Neutrophil (primary cell): ENCODE results near the gene ELOA.
A peak's percentile ranks its signal among the peaks of the same experiment; 100 is the strongest.

Experiments
- H3K27ac ChIP-seq: fragments of 200-600 bp; sonication (generic); 2 replicates; pipeline ENCODE4 v1.5.1; 2016; ENCODE audit warnings: mild to moderate bottlenecking, moderate library complexity
- H3K27me3 ChIP-seq: fragments of 200-600 bp; sonication (generic); 2 replicates; pipeline ENCODE4 v1.6.0; 2016; ENCODE audit warnings: mild to moderate bottlenecking
- H3K36me3 ChIP-seq: fragments of 200-600 bp; sonication (generic); 2 replicates; pipeline ENCODE4 v1.5.1; 2017
- H3K4me1 ChIP-seq, 2 experiments: fragments of 200-600 bp in 1 of 2; sonication (generic) in 1 of 2; 1 replicate in 1 of 2; 2 replicates in 1 of 2; pipeline versions ENCODE4 v1.5.1 to v1.6.1; 2013 to 2016; ENCODE audit warnings: low read depth in 1 of 2, low read length in 1 of 2, mild to moderate bottlenecking in 1 of 2, moderate library complexity in 1 of 2; ENCODE audit not compliant: control insufficient read depth in 1 of 2, insufficient read depth in 1 of 2
- H3K4me3 ChIP-seq, 2 experiments: fragments of 200-600 bp in 1 of 2; sonication (generic) in 1 of 2; 1 replicate in 1 of 2; 2 replicates in 1 of 2; pipeline ENCODE4 v1.5.1; 2013 to 2016; ENCODE audit warnings: low read depth in 1 of 2, low read length in 1 of 2, mild to moderate bottlenecking in 1 of 2, moderate library complexity in 1 of 2
- H3K9me3 ChIP-seq: fragments of 200-600 bp; sonication (generic); 2 replicates; pipeline ENCODE4 v1.5.1; 2016
- CTCF ChIP-seq: fragments of 200-600 bp; sonication (generic); IDR thresholded peaks from 2 replicates; pipeline ENCODE4 v1.5.1; 2016; ENCODE audit warnings: antibody characterized with exemption

ELOA gene

DNA sequence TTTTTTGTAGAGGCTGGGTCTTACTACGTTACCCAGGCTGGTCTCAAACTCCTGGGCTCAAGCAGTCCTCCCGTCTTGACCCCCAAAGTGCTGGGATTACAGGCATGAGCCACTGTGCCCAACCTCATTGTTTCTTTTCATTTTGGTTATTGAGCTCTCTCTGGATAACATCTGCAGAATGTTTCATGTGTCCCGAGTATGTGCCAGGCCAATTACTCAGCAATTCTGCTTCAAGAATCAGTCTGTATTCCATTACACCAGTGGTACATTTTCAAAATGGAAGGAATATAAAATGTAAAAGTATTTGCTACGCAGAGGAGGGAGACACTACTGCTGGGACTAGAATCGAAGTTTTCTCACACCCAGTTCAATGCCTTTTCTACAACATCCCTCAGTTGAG lies 1.7 kb upstream of the ELOA start:
- Histone ChIP-seq H3K27me3 (no peaks in the 10 kb centered on the region), H3K4me1 (peaks cover 14 to 22% of the 10 kb centered on the region in 2 experiments), H3K36me3 (no peaks in the 10 kb centered on the region), H3K27ac (no peak overlapping the region), H3K9me3 (no peaks in the 10 kb centered on the region), H3K4me3 (no peak overlapping the region)
- TF ChIP-seq CTCF = no peak

GRCh38 chr1:23742670-23743286 lies 493 bp upstream of the ELOA start:
- peak overlapping the region; percentile 87 for H3K4me3 ChIP-seq

GRCh38 chr1:23745515-23745914 lies 2.2 kb downstream of the ELOA start:
- Histone ChIP-seq H3K27ac (no peak overlapping the region), H3K36me3 (peaks cover 14% of the 10 kb centered on the region), H3K9me3 (no peaks in the 10 kb centered on the region), H3K4me1 (peaks cover 14 to 22% of the 10 kb centered on the region in 2 experiments), H3K27me3 (no peaks in the 10 kb centered on the region), H3K4me3 (no peak overlapping the region)
- no peak for TF ChIP-seq CTCF

More at GRCh38 chr1:23742670-23743286, 493 bp upstream of the ELOA start:
- Histone ChIP-seq H3K36me3 (peaks cover 6% of the 10 kb centered on the region), H3K27me3 (no peaks in the 10 kb centered on the region), H3K9me3 (no peaks in the 10 kb centered on the region), H3K27ac (peak overlapping the region; percentile 85), H3K4me1 (peaks cover 14 to 22% of the 10 kb centered on the region in 2 experiments)
- no peak for TF ChIP-seq CTCF

DNA sequence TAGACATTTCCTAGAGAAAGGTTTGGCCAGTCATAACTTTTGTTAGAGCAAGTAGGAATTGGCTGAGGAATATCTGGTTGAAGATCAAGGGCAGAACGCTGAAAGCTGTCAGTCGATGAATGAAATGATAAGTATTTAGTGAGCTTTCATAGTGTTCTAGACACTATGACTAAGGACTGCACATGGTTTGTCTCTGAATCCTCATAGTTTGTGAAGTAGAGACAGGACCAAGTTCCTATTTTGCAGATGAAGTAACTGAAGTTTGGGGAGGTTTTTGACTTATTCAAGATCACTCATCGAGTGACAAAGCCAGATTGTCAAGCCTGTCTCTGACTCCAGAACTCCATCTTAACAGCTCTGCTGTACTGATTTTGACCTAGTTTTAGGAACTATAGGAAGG lies 4.7 kb downstream of the ELOA start:
- Histone ChIP-seq H3K9me3 (no peaks in the 10 kb centered on the region), H3K27ac (no peak overlapping the region), H3K4me1 (peaks cover 9 to 16% of the 10 kb centered on the region in 2 experiments), H3K4me3 (no peak overlapping the region), H3K27me3 (no peaks in the 10 kb centered on the region), H3K36me3 (peaks cover 39% of the 10 kb centered on the region)
- TF ChIP-seq CTCF = no peak

DNA sequence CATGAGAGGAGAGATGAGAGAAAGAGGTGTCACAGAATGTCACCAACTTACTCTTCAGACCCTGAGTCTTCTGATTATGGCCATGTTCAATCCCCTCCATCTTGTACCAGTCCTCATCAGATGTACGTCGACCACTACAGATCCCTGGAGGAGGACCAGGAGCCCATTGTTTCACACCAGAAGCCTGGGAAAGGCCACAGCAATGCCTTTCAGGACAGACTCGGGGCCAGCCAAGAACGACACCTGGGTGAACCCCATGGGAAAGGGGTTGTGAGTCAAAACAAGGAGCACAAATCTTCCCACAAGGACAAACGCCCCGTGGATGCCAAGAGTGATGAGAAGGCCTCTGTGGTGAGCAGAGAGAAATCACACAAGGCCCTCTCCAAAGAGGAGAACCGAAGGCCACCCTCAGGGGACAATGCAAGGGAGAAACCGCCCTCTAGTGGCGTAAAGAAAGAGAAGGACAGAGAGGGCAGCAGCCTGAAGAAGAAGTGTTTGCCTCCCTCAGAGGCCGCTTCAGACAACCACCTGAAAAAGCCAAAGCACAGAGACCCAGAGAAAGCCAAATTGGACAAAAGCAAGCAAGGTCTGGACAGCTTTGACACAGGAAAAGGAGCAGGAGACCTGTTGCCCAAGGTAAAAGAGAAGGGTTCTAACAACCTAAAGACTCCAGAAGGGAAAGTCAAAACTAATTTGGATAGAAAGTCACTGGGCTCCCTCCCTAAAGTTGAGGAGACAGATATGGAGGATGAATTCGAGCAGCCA lies 8.0 kb downstream of the ELOA start:
- no peak overlapping the region for H3K27ac ChIP-seq

More for the DNA sequence above, 8.0 kb downstream of the ELOA start:
- no peak for TF ChIP-seq CTCF
- H3K36me3 ChIP-seq = peaks cover 71% of the 10 kb centered on the region
- no peak overlapping the region for H3K4me3 ChIP-seq
- H3K4me1 ChIP-seq = no peaks in the 10 kb centered on the region
- H3K27me3 ChIP-seq = no peaks in the 10 kb centered on the region
- H3K9me3 ChIP-seq = no peaks in the 10 kb centered on the region
